Measurements from ENCODE around the gene MMP24OS. TPM values are rescaled to one million over a fixed set of nuclear protein-coding genes. Genes with fewer than 3 reads are reported as not detected.

MMP24OS gene
- total and polyA plus RNA-seq, 10 donors: 18.6 to 68.6 (median 39.6) TPM

GRCh38 chr20:35238735-35239134, 39.2 kb downstream of the MMP24OS start:
- Histone ChIP-seq H3K27ac (peak overlapping the region in 2 of 8 donors; percentile 6 to 46), H3K4me1 (peaks cover 0 to 17% (median 0%) of the 10 kb centered on the region in 6 donors), H3K4me3 (no peak overlapping the region), H3K27me3 (replicated peaks in 1 of 7) (no peaks in the 10 kb centered on the region), H3K36me3 (peaks cover 0 to 42% (median 3%) of the 10 kb centered on the region in 6 donors), H3K9me3 (no peaks in the 10 kb centered on the region)
- WGBS, 5 donors: 49 to 78% (median 63%) methylated on average over 5 of the region's 5 CpGs
- intact Hi-C loops (cut with DNase I; ENCODE audit: low total_unique reads): no loop called here
- TF ChIP-seq POLR2A (IDR thresholded peaks at IDR 0.05) (no peak), POLR2AphosphoS5 (IDR thresholded peaks at IDR 0.05) (no peak), CTCF (IDR thresholded peaks at IDR 0.05 in 8 of 11, conservative IDR thresholded peaks at IDR 0.05 in 3 of 11) (no peak)
- no peak for DNase-seq

DNA sequence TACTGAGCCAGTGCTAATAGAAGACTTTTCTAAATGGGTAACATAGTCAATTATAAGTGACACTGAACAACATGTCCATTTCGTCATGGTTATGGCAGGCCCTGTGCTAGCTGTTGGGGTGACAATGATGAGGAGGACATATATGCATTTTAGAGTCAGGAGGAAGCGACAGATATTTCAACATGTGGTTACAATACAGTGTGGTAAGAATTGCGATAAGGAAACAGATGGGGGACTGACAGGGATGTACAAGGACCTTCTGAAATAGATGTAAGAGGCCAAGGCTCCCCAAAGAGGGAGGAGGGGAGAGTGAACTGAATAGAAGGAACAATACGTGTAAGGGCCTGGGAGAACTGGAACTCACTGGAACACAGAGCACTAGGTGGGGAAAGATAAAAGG, 39.8 kb downstream of the MMP24OS start:
- Histone ChIP-seq H3K4me1 (peaks cover 0 to 17% (median 0%) of the 10 kb centered on the region in 6 donors), H3K27me3 (replicated peaks in 1 of 7) (no peaks in the 10 kb centered on the region), H3K27ac (peak overlapping the region in 2 of 8 donors; percentile 6 to 46), H3K4me3 (no peak overlapping the region), H3K36me3 (peaks cover 0 to 47% (median 3%) of the 10 kb centered on the region in 6 donors), H3K9me3 (no peaks in the 10 kb centered on the region)
- intact Hi-C loops (cut with DNase I; ENCODE audit: low total_unique reads): no loop called here
- TF ChIP-seq POLR2A (IDR thresholded peaks at IDR 0.05): no peak
- no peak for TF ChIP-seq CTCF (IDR thresholded peaks at IDR 0.05 in 8 of 11, conservative IDR thresholded peaks at IDR 0.05 in 3 of 11)
- no peak for TF ChIP-seq POLR2AphosphoS5 (IDR thresholded peaks at IDR 0.05)
- DNase-seq: no peak
- 36 to 69% (median 53%) methylated on average over 4 of the region's 4 CpGs for WGBS, 5 donors

GRCh38 chr20:35237486-35237885, 40.4 kb downstream of the MMP24OS start:
- no peaks in the 10 kb centered on the region for H3K9me3 ChIP-seq
- no peak overlapping the region for H3K4me3 ChIP-seq
- intact Hi-C loops (cut with DNase I; ENCODE audit: low total_unique reads): no loop called here
- H3K27me3 ChIP-seq (replicated peaks in 1 of 7): no peaks in the 10 kb centered on the region
- DNase-seq: no peak
- H3K27ac ChIP-seq: no peak overlapping the region
- TF ChIP-seq POLR2AphosphoS5 (IDR thresholded peaks at IDR 0.05) (no peak), CTCF (IDR thresholded peaks at IDR 0.05 in 8 of 11, conservative IDR thresholded peaks at IDR 0.05 in 3 of 11) (no peak)
- H3K4me1 ChIP-seq: peaks cover 0 to 17% (median 0%) of the 10 kb centered on the region in 6 donors
- H3K36me3 ChIP-seq: peaks cover 0 to 52% (median 3%) of the 10 kb centered on the region in 6 donors

DNA sequence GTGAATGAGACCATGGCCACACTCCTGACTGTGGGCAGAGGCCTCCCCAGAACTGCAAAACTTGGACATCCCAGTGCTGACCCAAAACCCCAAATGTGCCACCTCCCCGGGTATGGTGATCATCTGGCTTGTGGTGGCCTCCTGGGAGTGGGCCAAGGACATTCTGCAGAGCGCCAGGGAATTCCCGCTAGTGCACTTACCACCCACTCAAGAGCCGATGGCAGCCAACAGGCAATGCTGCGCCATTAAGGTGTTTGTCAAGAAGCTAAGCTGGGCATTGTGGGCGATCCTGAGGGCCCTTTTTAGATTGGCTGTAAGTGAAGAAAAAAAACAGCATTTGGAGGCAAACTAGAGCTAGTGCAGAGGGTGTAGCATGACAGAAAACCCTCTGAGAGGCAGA, 42.0 kb downstream of the MMP24OS start:
- Histone ChIP-seq H3K27ac (no peak overlapping the region), H3K9me3 (no peaks in the 10 kb centered on the region), H3K36me3 (peaks cover 0 to 68% (median 3%) of the 10 kb centered on the region in 6 donors), H3K4me1 (peaks cover 0 to 17% (median 0%) of the 10 kb centered on the region in 6 donors), H3K4me3 (no peak overlapping the region), H3K27me3 (replicated peaks in 1 of 7) (no peaks in the 10 kb centered on the region)
- intact Hi-C loops (cut with DNase I; ENCODE audit: low total_unique reads): no loop called here
- WGBS, 5 donors: 75 to 94% (median 89%) methylated on average over 6 of the region's 6 CpGs
- no peak for DNase-seq
- TF ChIP-seq POLR2AphosphoS5 (IDR thresholded peaks at IDR 0.05): no peak
- TF ChIP-seq POLR2A (IDR thresholded peaks at IDR 0.05): no peak
- TF ChIP-seq CTCF (IDR thresholded peaks at IDR 0.05 in 8 of 11, conservative IDR thresholded peaks at IDR 0.05 in 3 of 11): no peak
